ENCODE measurements around the gene P3H2. TPM values are rescaled to one million over a fixed set of nuclear protein-coding genes. Genes with fewer than 3 reads are reported as not detected.

The P3H2 gene
- total and polyA plus RNA-seq, 2 of the 4 experiments (the other 2 are of a cell fraction), result 54.7 to 64.3 TPM

DNA sequence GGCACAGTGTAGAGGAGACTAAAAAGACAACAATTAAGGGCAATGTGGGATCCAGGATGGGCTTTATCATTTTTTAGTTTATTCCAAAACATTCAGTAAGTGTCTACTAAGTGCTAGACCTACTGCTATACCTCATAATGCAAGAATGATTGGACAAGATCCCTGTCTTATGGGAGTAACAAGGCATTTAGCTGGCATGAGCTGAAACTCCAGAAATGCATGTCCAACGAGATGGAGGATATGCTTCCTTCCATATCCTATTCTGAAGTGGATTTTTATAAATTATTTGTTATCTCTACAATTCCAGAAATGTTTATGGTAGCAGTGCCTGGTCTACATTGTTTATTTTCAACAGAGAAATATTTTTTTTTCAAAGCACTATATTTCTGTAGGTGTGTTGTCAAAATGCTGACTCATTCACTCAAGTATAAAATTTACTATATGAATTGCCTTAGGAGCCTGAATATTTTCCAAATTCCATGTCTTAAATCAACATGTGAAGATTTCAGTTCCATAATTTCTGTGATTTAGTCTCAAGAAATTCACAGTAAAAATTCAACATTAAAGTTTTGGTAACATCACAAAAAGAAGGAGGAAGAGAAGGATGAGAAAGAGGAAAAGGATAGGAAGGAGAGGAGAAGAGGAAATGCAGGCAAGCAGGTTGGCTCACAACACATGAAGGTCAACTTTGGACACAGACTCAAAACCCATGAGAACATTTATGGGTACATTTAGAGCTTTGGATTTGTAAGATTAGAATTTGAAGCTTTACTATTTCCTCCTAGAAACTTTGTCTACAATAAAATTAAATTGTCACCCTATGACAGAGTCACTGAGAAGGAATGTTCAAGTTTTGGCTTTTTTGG, 88.6 kb downstream of the P3H2 start:
- no CpG with 5 or more reads among the region's 1 CpG for WGBS, 2 experiments (ENCODE audit: extremely low coverage in 2 of 2, insufficient read length in 1 of 2)
- ChIA-PET CTCF (interaction anchor here (0.7 to 1.8 kb wide), 4 partner anchors 9 to 345 kb away, joined by 3 to 7 read pairs (median 4); no protein-coding TSS in a partner anchor), POLR2A (ENCODE audit: unreplicated experiment) (interaction anchor here (0.5 kb wide), 1 partner anchor 60 kb away, joined by 8 read pairs; no protein-coding TSS in a partner anchor)
- Histone ChIP-seq H3K56ac (ENCODE audit: extremely low read depth, insufficient read depth, low read length) (no peak overlapping the region), H3K4me1 (ENCODE audit: control insufficient read depth, insufficient read depth, low read length) (peaks cover 4% of the 10 kb centered on the region; the same call in 1 of the 2 replicates), H3K4ac (ENCODE audit: low read depth, low read length) (peak overlapping the region; percentile 42), H3K27ac (ENCODE audit: insufficient read depth, low read length) (peak overlapping the region; percentile 13; the same call in 1 of the 2 replicates), H2BK120ac (ENCODE audit: low read depth, low read length) (peak overlapping the region; percentile 68; the same call in 1 of the 2 replicates), H4K91ac (ENCODE audit: insufficient read depth, low read depth, low read length) (peak overlapping the region; percentile 88), H3K9me3 (ENCODE audit: control insufficient read depth, insufficient read depth, low read length) (no peaks in the 10 kb centered on the region), H2AFZ (replicated peaks; ENCODE audit: low read length, poor library complexity) (no peak overlapping the region), H4K20me1 (ENCODE audit: insufficient read depth, low read length) (no peaks in the 10 kb centered on the region), H2AK9ac (replicated peaks; ENCODE audit: low read depth, low read length, poor library complexity) (no peak overlapping the region), H3K4me3 (ENCODE audit: insufficient read depth, low read depth, low read length) (no peak overlapping the region), H2BK20ac (ENCODE audit: low read depth, low read length) (peak overlapping the region; percentile 22; the same call in 1 of the 2 replicates), H3K23ac (ENCODE audit: low read depth, low read length) (peak overlapping the region; percentile 48; the same call in 1 of the 2 replicates), H3K14ac (replicated peaks; ENCODE audit: low read depth, low read length) (peak overlapping the region; percentile 41), H2BK5ac (ENCODE audit: low read depth, low read length, poor library complexity, severe bottlenecking) (peak overlapping the region; percentile 64), H4K8ac (ENCODE audit: low read depth in 2 of 2, low read length in 2 of 2) (peak overlapping the region in 1 of 2 experiments; percentile 54; a peak in 2 of 4 replicates), H2AK5ac (ENCODE audit: low read depth, low read length) (peak overlapping the region; percentile 88; the same call in 1 of the 2 replicates), H3K9me1 (ENCODE audit: insufficient read depth, low read length) (peaks cover 5% of the 10 kb centered on the region; the same call in 1 of the 2 replicates), H3K18ac (ENCODE audit: low read depth, low read length) (peak overlapping the region; percentile 89; the same call in 1 of the 2 replicates), H4K5ac (ENCODE audit: low read depth, low read length) (no peak overlapping the region; the same call in 1 of the 2 replicates), H3K79me1 (ENCODE audit: low read depth in 1 of 2, low read length in 2 of 2) (peaks cover 3 to 42% of the 10 kb centered on the region in 2 experiments), H2BK15ac (ENCODE audit: low read depth, low read length) (peak overlapping the region; percentile 87; the same call in 2 of the 3 replicates), H3K36me3 (ENCODE audit: control insufficient read depth, insufficient read depth, low read length) (no peaks in the 10 kb centered on the region), H3K27me3 (ENCODE audit: control insufficient read depth, insufficient read depth, low read length) (no peaks in the 10 kb centered on the region), H3K4me2 (ENCODE audit: low read depth, low read length) (no peak overlapping the region; the same call in 1 of the 2 replicates), H3K9ac (ENCODE audit: low read depth, low read length) (no peak overlapping the region; the same call in 1 of the 2 replicates)
- TF ChIP-seq MAFK (IDR thresholded peaks at IDR 0.05; ENCODE audit: low read depth, low read length), result peak; percentile 64
- peak; percentile 90 for TF ChIP-seq NFE2L2 (IDR thresholded peaks at IDR 0.05; ENCODE audit: low read depth, low read length)
- no peak for TF ChIP-seq POLR2A (IDR thresholded peaks at IDR 0.05; ENCODE audit: low read depth, low read length)
- in situ Hi-C loops (cut with MboI; ENCODE audit: low sequenced_read_pairs) (no loop called here), dilution Hi-C loops (cut with HindIII; ENCODE audit: low sequenced_read_pairs, unreplicated experiment) (no loop called here), intact Hi-C loops (cut with micrococcal nuclease) (no loop called here)
- ATAC-seq (ENCODE audit: low read depth) (peak; percentile 49), DNase-seq (peak; percentile 40)
- no TSS peak for BruUV-seq (replicated peaks)

All from IMR-90 (cell line).